ENCODE results near the gene EPHB1.

DNA sequence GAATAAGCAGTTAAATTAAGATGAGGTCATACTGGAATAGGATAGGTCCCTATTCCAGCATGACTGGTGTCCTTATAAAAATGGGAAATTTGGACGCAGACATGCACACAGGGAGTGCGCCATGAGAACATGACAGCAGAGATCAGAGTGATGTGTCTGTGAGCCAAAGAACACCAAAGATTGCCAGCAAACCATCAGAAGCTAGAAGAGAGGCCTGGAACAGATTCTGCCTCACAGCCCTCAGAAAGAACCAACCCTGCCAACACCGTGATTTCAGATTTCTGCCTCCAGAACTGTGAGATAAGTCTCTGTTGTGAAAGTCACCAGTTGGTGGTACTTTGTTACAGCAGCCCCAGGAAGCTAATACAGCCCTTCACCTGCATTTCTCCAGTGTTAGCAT, 34.7 kb downstream of the EPHB1 start:
- TF ChIP-seq TAF1 (IDR thresholded peaks at IDR 0.05; ENCODE audit: low read depth, low read length), result no peak
- TF ChIP-seq SPI1 (IDR thresholded peaks at IDR 0.05; ENCODE audit: low read depth, low read length), result no peak

Data from GM12891 (cell line).